Left lung (tissue), 10 donors: ENCODE results near the gene CD52. TPM values are rescaled to one million over a fixed set of nuclear protein-coding genes. Genes with fewer than 3 reads are reported as not detected.

Experiments used
- ATAC-seq: fragments of 200-7000 bp; cut with Tn5 transposase; one replicate; pipeline ENCODE4 v1.9.1; 2020; ENCODE audit warnings: moderate library complexity
- DNase-seq, 4 donors: peaks; one replicate each; pipeline ENCODE4 v3.0.0-alpha.2; 2013 to 2020
- H3K27ac ChIP-seq, 2 donors: fragments of 200-600 bp; sonication (generic) in 1 of 2; one replicate each; pipeline versions ENCODE4 v1.5.0 to v1.8.0; 2020 to 2021
- H3K27me3 ChIP-seq, 2 donors: fragments of 200-600 bp; sonication (generic) in 1 of 2; one replicate each; pipeline versions ENCODE4 v1.5.0 to v1.8.0; 2020 to 2021
- H3K36me3 ChIP-seq, 2 donors: fragments of 200-600 bp; sonication (generic) in 1 of 2; one replicate each; pipeline versions ENCODE4 v1.5.0 to v1.8.0; 2020 to 2021
- H3K4me1 ChIP-seq, 2 donors: fragments of 200-600 bp; one replicate each; pipeline ENCODE4 v1.8.0; 2021
- H3K4me3 ChIP-seq, 2 donors: fragments of 200-600 bp; sonication (generic) in 1 of 2; one replicate each; pipeline versions ENCODE4 v1.5.0 to v1.8.0; 2020 to 2021; ENCODE audit warnings: mild to moderate bottlenecking in 1 of 2
- H3K9me3 ChIP-seq, 2 donors: fragments of 200-600 bp; sonication (generic) in 1 of 2; one replicate each; pipeline versions ENCODE4 v1.5.0 to v1.8.0; 2020 to 2021
- intact Hi-C, 2 donors: fragments of 100-400 bp; cut with DNase I; formaldehyde crosslinking; loops; one replicate each; pipeline versions ENCODE4 v1.11.2 to v1.14.2; 2022
- polyA plus RNA-seq, 6 donors: library from polyadenylated mRNA; unstranded; fragments of 120-200 nt; gene quantifications; one replicate each; pipeline ENCODE4 v1.2.1, GENCODE V29; 2013; ENCODE audit not compliant: insufficient read length in 6 of 6
- total RNA-seq, 2 donors: library from RNA; stranded (reverse); fragmentation: NEBNext Ultra II Directional; extraction: Animal tissue kit (Norgen Biotek cat#: 25700); gene quantifications; one replicate each; pipeline ENCODE4 v1.2.1, GENCODE V29; 2021
- TF ChIP-seq, protein P1 (sequence below), 2 donors: fragments of 200-600 bp; sonication (generic) in 1 of 2; IDR thresholded peaks; one replicate each; pipeline versions ENCODE4 v1.5.0 to v1.8.0; 2021; ENCODE audit warnings: antibody characterized with exemption in 2 of 2
- donor health status: DM: no; HTN: yes; CAD: no.
- donor health status: DM: no; HTN: no; CAD: no.

Gene CD52
- total and polyA plus RNA-seq, 8 donors: 2.6 to 170 (median 6.1) TPM

DNA sequence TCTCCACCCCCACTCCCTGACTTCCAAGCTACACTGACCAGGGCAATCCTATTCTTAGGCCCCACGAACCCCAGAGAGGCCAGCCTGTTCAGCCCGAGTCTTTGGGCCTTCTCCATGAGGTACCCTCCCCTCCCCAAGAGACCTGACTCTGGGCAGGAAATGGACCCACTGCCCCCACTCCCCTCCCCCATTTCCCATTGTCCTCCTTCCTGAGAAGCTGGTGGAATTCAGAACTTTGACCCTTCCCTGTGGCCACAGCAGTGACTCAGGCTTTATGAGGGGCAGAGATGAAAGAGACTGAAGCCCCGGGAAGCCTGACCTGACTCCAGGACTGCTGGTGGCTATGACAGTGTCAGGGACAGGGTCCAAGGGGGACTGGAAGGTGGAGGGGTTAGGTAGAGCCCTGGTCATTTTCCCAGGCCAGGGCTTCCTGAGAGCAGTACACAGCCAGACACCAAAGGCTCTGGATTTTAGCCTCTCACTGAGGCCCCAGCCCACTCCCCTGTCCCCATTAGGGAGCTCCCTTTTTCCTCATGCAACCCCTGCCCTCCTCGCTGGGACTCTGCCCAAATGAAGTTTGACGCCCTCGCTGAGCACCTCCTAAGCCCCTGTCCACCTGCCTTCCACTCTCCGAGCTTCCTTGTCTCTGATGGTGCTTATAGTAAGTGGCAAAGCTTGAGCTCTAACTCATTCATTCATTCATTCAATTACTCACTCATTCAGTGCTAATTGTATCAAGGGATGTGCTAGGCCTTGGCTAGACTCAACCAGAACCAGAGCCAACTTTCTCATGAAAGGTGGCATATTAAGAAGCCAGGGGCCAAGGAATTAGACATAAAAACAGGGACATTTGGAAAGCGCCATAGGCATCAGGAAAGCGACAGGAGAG lies 33.2 kb downstream of the CD52 start:
- Histone ChIP-seq H3K27me3 (peaks cover 0 to 10% of the 10 kb centered on the region in 2 donors), H3K36me3 (no peaks in the 10 kb centered on the region), H3K9me3 (no peaks in the 10 kb centered on the region), H3K4me3 (no peak overlapping the region), H3K4me1 (no peaks in the 10 kb centered on the region), H3K27ac (no peak overlapping the region)
- intact Hi-C loops: no loop called here
- TF ChIP-seq, protein P1, sequence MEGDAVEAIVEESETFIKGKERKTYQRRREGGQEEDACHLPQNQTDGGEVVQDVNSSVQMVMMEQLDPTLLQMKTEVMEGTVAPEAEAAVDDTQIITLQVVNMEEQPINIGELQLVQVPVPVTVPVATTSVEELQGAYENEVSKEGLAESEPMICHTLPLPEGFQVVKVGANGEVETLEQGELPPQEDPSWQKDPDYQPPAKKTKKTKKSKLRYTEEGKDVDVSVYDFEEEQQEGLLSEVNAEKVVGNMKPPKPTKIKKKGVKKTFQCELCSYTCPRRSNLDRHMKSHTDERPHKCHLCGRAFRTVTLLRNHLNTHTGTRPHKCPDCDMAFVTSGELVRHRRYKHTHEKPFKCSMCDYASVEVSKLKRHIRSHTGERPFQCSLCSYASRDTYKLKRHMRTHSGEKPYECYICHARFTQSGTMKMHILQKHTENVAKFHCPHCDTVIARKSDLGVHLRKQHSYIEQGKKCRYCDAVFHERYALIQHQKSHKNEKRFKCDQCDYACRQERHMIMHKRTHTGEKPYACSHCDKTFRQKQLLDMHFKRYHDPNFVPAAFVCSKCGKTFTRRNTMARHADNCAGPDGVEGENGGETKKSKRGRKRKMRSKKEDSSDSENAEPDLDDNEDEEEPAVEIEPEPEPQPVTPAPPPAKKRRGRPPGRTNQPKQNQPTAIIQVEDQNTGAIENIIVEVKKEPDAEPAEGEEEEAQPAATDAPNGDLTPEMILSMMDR (IDR thresholded peaks at IDR 0.05): no peak
- DNase-seq (no peak), ATAC-seq (no peak)

DNA sequence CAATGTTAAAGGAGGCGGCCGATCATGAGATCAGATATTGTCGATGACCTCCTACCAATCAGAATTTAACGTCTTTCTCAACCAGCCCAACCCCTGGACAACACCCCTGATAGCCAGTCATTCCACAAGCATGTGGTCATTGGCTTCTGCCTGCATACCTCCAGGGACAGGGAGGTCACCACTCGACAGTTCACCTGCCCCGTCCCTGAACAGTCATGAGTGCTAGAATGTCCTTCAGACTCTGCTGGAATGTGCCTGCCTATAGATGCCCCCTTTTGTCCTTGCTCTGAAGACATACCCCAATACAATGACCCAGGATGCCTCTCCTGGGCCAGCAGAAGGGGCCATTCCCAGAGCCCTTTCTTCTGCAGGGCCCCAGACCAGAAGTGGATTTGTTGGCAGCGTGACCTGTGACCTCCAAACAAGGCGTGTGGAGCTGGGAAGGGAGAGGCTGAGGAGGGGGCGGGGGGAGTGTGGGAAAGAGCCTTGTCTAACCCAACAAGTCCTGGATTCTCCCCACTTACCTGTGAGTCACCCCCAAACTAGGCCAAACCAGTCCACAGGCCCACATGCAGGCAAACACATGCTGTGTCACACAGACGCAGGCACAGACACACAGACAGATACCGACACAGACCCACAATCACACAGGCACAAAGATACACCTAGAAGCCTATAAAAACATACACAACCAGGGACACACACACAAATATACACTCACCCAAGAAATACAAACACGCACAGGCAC lies 34.0 kb downstream of the CD52 start:
- no peaks in the 10 kb centered on the region for H3K36me3 ChIP-seq
- no peak overlapping the region for H3K27ac ChIP-seq
- TF ChIP-seq, protein P1 (IDR thresholded peaks at IDR 0.05): no peak
- ATAC-seq (peak; percentile 48), DNase-seq (no peak)
- peaks cover 0 to 10% of the 10 kb centered on the region in 2 donors for H3K27me3 ChIP-seq
- no peaks in the 10 kb centered on the region for H3K4me1 ChIP-seq
- no peaks in the 10 kb centered on the region for H3K9me3 ChIP-seq
- no peak overlapping the region for H3K4me3 ChIP-seq
- intact Hi-C loops: no loop called here

DNA sequence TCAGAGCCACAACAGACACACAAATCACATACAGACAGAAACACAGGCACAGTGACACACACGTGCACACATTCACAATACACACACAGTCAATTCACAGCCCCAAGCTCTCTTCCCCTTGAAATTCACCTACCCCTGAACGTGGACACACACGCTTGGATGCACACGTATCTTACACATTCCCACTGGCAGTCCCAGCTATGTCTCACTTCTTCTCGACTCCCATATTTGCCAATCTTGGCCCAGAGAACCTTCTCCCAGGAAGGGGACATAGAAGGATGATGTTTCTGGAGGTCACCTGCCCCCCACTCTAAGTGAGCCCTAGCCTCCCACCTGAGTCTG lies 34.6 kb downstream of the CD52 start:
- Histone ChIP-seq H3K27ac (no peak overlapping the region), H3K4me1 (no peaks in the 10 kb centered on the region), H3K9me3 (no peaks in the 10 kb centered on the region), H3K36me3 (no peaks in the 10 kb centered on the region), H3K27me3 (peaks cover 0 to 15% of the 10 kb centered on the region in 2 donors), H3K4me3 (no peak overlapping the region)
- TF ChIP-seq, protein P1 (IDR thresholded peaks at IDR 0.05): no peak
- intact Hi-C loops: no loop called here
- DNase-seq (no peak), ATAC-seq (no peak)

DNA sequence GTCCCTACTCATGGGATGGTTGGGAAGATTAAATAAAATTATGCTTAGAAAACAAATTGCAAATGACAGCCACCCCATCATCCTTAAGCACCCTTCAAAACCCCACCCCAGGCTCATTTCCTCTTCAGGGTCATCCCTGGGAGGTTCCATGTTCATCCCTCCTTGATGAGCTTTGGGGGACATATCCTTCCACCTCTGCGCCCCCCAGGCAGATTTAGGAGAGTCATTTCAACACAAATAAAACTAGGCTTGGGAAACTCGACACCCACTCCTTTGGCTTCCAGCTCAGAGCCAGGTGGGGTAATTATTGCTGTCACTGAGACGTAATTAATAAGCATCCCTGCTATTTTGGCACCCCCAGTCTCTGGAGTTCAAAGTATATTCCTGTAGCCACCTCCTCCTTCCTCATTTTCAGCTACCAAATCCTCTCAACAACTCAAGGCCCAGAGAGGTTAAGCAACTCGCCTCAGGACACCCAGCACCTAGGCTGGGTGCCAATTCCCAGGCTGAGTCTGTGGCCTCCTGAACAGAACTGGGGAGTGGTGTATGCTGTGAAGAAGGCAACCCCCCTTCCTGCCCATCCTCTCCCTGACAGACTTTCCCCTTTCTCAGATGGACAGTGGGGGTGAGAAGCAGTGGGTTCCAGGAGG lies 35.6 kb downstream of the CD52 start:
- ATAC-seq: no peak

More for the DNA sequence above, 35.6 kb downstream of the CD52 start:
- intact Hi-C loops: no loop called here
- TF ChIP-seq, protein P1 (IDR thresholded peaks at IDR 0.05): no peak
- Histone ChIP-seq H3K27ac (no peak overlapping the region), H3K4me3 (no peak overlapping the region), H3K36me3 (no peaks in the 10 kb centered on the region), H3K27me3 (peaks cover 4 to 25% of the 10 kb centered on the region in 2 donors), H3K9me3 (no peaks in the 10 kb centered on the region), H3K4me1 (no peaks in the 10 kb centered on the region)
- no peak for DNase-seq
